Measurements from ENCODE around the gene MYH2.
"Not testable (repeated sequence)": the region's sequence is repeated elsewhere in the genome, so short reads cannot be mapped to it uniquely, and the experiment has no call there.

Gene MYH2

DNA sequence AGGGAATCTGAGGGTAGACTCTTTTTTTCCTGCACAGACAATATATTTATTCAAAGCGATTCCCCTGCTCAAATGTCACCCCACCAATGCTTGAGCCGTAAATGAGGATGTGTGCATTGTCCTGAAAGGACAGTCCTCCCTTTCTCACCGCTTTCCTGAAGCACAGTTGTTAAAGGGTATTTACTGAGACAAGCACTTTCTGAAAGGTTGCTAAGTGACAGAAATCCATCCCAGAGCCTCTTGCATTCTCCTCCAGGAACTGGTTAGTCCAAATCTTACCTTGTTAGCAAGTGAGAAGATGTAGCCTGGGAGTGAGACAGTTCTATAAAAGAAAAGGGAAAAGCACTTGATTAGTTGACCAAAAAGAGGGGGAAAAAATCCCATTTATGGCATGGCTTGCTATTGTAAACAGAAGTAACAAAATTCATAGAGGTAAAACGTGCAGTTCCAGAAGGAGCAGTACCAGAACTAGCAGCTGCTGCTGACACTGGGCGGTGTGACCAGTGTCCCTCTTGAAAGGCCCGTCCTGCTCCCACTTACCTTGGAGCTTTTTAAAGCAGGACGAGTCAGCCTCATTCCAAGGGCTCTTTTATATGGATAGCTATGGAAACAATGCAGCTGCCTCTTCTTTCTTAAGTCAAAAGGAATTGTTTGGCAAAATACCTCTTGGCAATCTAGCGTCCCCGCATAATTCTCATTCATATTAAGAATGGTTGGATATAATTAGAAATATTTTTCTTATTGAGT is at the start of gene MYH2:
Gene MYH2 (minus strand): TSS at position 563 of the 747 bp plus-strand sequence. CDS start 1,738 bp downstream, outside the sequence.
- DNase-seq (ENCODE audit: low spot score), result no peak

DNA sequence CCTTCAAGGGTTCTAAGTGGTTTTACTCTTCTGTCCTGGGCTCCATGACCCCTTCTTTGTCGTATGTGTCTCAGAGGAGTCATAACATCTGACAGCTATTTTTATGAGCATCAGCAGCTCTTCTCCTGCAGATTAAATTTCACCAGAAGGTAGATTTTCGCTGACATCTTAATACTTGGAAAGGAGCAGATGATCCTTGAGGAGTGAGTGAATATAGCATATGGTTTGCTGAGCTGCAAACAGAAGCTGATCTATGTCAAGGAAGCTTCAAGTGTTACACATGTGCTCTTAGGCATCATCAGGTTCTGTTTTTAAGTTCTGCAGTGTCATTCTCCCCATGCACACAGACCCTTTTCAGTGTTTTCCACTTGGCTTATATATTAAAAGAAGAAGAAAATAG is 49.2 kb upstream of the MYH2 start:
- no peak for DNase-seq (ENCODE audit: low spot score)

DNA sequence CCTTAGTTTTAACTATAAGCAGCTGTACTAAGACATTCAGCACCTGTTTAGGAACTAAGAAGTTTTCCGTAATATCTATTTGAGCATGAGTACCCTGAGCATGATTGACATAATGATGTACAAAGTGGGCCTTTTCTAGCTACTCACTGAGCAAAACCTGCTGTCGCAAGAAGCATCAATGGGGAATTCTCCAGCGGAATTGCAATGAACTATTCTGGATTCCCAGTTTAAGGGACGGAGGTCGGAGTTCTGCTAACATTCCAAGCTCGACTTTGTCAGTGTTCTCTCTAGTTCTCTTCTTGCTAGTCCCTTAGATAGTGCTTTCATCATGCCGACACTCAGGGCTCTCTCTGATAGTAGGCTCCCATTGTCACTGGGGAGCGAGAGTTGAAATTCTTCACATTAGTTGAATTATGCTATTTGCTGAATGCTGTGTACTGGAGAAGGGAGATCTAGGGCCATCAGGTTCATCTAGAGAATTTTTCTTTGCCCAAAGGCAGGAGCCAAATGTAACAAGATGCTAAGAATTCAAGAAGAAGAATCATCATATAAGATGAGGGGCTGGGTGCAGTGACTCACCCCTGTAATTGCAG is 40.2 kb upstream of the MYH2 start:
- no peak for DNase-seq (ENCODE audit: low spot score)

- DNase-seq (ENCODE audit: low spot score), result no peak
Measured at GRCh38 chr17:10585529-10585928, 36.1 kb upstream of the MYH2 start.

DNA sequence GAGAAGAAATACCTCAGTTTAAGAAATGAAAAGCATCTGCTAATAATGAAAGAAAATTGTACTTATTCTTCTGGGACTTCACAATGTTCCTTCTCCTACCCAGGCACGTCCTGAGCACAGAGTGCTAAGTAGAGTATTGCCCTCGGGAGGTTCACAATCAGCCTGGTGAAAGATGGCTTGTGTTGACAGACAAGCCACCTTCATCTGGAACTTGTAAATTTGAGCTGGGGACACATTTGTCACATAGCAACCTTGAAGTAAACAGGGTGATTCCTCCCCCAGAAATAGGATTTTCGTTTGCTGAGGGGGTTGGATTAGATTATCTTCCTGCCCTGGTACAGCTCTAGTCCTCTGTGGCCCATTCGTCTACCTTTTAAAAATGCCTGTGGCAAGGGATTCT is 34.4 kb upstream of the MYH2 start:
- no peak for DNase-seq (ENCODE audit: low spot score)

- DNase-seq (ENCODE audit: low spot score), result no peak
Measured at GRCh38 chr17:10579270-10579669, 29.8 kb upstream of the MYH2 start.

- no peak for DNase-seq (ENCODE audit: low spot score)
Measured at GRCh38 chr17:10574324-10574723, 24.9 kb upstream of the MYH2 start.

DNA sequence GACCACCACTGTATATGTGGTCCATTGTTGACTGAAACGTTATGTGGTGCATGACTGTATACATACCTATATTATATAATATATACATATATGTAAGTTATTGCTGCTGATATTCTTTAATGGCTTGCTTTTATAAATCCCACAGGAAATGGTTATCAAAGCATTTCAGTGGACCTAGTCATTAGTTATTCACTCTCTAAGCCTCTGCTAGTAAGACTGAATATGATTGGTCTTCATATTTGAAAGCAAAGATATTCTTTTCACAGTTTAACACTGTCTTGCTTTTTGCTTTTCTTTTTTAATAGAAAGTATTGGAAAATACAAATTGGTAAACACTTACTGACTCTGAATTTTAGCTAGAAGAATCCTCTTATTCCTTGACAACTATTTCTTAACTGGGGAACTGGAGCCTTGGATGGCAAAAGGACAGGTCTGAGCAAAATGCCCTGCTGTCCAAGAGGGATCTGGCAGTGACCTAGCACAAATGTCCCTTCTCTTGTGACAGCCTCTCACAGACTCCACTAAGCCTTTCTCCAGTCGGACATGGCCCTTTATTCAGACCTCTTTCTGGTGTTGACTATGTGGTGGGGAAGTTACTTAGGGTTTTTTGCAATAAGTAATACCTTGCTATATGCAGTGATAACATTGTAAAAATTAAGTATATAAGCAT is 14.7 kb upstream of the MYH2 start:
- DNase-seq (ENCODE audit: low spot score), result no peak

DNA sequence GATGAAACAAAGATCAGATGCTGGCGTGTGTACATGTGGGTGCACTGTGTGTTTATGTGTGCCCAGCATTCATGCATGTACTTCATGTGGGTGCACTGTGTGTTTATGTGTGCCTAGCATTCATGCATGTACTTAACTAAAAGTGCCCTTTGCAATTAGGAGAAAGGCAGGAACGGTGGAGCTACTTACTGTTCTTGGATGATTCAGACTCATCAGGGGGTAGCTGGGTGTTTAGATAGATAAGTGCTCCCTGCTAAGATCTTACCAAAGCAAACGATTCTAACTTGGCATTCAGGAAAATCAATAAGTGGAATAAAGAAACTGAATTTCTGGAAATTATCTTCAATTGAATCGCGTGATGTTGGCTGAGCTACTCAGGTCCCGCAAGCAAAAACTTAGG is 8.6 kb upstream of the MYH2 start:
- no peak for DNase-seq (ENCODE audit: low spot score)

DNA sequence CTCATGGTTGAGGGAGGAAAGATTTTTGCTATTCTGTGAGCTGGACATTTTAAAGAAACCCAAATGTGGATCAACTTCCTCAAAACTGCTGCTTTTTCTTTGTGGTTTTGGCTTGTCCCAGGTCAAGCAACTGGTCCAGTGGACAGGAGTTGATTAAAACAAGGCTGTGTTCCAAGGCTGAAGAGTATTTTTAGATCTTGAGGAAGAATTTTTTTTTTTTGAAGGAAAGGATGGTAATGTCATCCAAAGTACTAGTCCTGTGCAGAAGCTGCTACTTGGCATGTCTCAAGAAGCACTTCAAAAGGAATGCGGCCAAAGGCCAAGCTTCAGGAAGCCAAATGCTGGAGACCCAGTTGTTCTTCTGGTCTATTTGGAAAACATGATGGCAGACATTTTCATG is 8.0 kb upstream of the MYH2 start:
- no peak for DNase-seq (ENCODE audit: low spot score)

GRCh38 chr17:10556301-10557005 is 7.0 kb upstream of the MYH2 start:
- DNase-seq (ENCODE audit: low spot score), result no peak

DNA sequence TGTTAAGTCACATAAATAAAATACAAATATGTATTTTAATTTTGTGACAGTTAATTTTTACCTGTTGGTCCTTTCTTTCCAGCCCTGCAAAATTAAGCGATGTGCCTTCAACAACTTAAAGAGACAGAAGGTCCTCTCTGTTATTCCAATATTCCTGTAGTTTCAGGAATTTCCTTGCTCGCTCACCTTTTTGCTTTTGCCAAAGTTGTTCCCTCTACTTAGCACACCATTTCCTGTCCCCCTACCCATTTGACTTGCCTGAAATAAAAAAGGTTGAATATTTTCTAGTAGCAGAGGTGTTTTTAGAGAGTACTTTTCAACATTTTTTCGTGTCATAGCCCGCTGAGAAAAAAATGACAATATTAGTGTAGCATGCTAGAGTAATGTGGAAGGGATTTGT is 556 bp upstream of the MYH2 start:
- no peak for DNase-seq (ENCODE audit: low spot score)

DNA sequence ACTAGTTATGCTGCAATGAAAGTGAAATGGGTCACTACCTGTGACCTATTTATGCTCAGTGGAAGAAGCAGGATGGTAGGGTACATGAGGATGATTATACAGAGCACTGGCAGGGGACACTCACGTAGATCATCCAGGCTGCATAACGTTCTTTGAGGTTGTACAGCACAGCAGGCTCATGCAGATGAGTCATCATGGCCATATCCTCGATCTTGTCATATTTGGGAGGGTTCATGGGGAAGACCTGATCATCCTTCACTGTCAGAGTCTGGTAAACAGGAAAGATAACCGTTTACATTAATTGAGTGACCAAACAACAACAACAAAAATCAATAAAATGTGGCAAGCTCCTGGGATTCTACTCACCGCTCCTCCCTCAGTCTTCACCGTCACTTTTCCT is 2.1 kb downstream of the MYH2 start:
- no peak for DNase-seq (ENCODE audit: low spot score)

DNA sequence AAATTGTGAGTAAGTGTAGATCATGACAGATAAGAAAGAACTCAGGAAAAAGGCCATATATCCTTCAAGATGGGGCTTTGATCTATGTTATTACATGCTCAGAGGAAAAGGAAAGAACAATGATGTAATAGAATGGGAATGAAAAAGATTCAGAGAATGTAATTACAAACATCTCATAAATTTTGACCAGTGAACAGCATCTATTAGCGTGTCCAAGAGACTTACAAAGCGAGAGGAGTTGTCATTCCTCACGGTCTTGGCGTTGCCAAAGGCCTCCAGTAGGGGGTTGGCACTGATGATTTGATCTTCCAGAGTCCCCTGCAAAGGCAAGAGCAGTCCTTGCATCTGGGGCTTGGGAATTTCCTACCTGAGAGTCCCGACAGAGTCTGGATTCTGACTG is 6.0 kb downstream of the MYH2 start:
- DNase-seq (ENCODE audit: low spot score), result not testable (repeated sequence)

DNA sequence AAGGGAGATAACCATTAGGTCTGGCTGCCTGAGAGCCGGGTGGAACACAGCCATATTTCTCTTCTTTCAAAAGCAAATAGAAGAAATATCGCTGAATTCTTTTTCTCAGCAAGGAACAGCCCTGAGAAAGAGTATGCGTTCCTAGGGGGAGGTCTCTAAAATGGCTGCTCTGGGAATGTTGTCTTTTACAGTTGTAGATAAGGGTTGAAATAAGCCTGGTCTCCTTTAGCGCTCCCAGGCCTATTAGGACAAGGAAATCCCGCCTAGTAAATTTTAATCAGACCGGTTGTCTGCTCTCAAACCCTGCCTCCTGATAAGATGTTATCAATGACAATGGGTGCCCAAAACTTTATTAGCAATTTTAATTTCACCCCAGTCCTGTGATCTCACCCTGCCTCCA is 8.3 kb downstream of the MYH2 start:
- DNase-seq (ENCODE audit: low spot score), result not testable (repeated sequence)

DNA sequence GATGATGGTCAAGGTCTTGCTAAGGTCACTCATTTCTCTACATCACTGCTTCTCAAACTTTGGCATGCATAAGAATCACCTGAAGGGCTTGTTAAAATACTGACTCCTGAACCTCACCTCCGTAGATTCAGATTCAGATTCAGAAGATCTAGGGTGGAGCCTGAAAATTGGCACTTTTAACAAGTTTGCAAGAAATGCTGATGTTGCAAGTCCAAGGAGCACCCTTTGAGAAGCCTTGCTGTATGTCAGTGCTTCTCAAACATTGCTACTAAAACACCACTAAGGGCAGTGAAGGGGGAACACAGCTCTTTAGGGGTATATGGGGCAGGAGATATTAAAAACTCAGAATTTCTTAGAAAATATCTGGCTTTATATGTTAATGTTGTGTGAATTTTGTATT is 17.4 kb downstream of the MYH2 start:
- DNase-seq (ENCODE audit: low spot score), result no peak

DNA sequence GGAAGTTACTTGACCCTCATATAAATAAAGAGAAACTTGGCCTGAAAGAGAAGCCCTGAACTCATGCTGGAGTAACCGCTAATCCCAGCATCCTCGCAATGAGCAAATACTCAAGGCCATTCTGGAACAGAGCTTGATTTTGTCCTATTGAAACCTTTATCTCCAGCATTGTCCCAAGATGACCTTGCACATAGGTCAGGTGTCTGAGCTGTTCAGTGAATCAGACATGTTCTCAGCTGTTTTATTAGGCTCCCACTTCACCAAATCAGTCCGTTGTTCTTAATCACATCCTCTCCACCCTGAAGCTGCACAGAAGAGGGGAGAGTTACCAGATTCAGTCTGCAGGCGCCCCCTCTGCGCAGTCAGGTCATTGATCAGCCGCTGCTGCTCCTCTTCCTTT is 22.0 kb downstream of the MYH2 start:
- DNase-seq (ENCODE audit: low spot score), result no peak

DNA sequence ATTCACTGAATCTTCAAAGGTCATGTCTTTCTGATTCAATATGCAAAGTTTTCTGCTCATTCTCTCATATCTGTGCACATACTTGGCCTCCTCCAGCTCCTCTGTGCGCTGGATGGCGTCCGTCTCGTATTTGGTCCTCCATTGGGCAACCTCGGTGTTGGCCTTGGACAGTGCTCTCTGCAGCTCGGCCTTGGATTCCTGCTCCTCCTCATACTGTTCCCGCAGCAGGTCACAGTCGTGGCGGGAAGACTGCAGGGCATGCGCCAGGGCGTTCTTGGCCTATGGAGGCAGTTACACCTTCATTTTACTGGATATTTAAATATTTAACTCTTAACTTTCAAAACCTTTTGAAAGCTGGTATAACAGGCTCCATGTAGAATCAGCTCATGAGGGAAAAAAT is 22.9 kb downstream of the MYH2 start:
- no peak for DNase-seq (ENCODE audit: low spot score)

DNA sequence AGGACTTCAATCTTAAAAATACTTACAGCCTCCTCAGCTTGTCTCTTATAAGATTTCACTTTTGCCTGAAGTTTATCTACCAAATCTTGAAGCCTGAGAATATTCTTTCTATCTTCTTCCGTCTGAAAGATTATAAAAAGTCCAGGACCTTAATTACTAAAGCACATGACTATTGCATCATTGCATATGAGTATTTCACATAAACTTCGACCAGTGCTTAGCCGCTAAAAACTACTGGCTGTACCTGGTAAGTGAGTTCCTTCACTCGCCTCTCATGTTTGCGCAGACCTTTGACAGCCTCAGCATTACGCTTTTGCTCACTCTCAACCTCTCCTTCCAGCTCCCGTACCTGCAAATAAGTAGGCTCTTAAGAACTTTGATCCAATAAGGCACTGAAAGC is 26.4 kb downstream of the MYH2 start:
- DNase-seq (ENCODE audit: low spot score), result no peak

DNA sequence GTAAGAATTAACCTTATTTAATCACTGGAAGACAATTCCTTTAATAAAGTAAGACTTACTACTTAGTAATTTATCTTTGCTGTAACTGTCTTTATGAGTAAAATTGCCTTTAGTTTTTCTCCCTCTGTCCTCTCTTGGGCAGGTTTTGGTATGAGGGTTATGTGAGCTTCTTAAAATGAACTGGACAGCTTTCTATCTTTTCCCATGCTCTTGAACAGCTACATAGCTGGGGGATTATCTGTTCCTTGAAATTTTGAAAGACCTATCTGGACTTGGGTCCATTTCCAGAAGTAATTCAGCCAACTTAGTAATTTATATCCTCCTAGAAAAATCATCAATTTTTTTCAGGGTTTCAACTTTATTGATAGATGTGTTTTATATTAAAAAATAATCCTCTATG is 27.5 kb downstream of the MYH2 start:
- no peak for DNase-seq (ENCODE audit: low spot score)

DNA sequence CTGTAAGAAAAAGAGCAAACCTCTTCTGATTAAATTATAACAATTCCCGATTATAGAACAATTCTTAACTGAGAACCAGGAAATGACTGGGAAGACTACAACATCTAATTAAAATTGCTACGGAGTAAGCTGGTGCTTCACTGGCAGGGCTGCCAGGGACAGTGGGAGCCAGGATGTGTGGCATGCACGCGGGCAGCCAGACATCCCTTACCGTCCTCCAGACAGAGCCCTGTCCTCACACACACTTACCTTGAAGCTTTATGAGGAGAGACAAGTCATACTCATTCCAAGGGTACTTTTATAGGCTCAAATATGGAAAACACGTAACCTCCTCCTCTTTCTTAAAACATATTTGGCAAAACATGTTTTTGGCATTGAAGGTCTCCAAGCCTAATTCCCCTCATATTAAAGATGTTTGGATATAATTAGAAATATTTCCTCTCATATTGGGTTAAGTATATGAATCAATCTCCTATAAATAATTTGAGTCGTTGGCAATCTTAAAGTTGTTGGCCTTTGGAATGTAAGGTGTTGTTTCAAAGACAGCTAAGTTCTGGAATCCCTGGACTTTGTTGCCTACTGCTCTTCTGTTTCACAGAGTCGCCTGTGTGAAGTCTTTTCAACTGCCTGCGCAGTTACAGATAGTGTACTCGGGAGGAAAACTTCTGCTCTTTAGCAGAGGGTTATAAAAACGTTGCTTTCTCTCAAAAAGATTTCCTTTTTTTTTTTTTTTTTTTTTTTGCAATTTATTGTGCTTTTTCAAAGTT is 31.0 kb downstream of the MYH2 start, which contains the start of gene MYH1:
Gene MYH1 (minus strand): TSS at position 272 of the 767 bp plus-strand sequence. CDS start 1,900 bp downstream, outside the sequence.
- DNase-seq (ENCODE audit: low spot score), result no peak

GRCh38 chr17:10516638-10517037 is 32.8 kb downstream of the MYH2 start:
- DNase-seq (ENCODE audit: low spot score), result no peak

Measured in AG08396 (cell line).